MM.1S (cell line): ENCODE results near the gene LPCAT2.

Experiments used
- CTCF ChIP-seq: fragments of 300-600 bp; sonication (generic); IDR thresholded peaks from 2 replicates; pipeline ENCODE4 v1.5.1; 2016; ENCODE audit warnings: antibody characterized with exemption, low read length, mixed read lengths
- EZH2 ChIP-seq: fragments of 300-600 bp; sonication (generic); optimal IDR thresholded peaks from 2 replicates; pipeline ENCODE3; 2017; ENCODE audit warnings: low read depth, mild to moderate bottlenecking, antibody characterized with exemption, low read length, mixed read lengths
- EZH2phosphoT487 ChIP-seq: fragments of 300-600 bp; sonication (generic); IDR thresholded peaks from 2 replicates; pipeline ENCODE4 v1.6.1; 2018; ENCODE audit warnings: antibody characterized with exemption, low read length

GRCh38 chr16:55569025-55569424 is 60.2 kb downstream of the LPCAT2 start:
- TF ChIP-seq EZH2phosphoT487: no peak
- TF ChIP-seq CTCF: no peak
- TF ChIP-seq EZH2: no peak
